Measurements from ENCODE around the gene PDE4B. TPM values are rescaled to one million over a fixed set of nuclear protein-coding genes. Genes with fewer than 3 reads are reported as not detected.

The PDE4B gene
- total and polyA plus RNA-seq, 11 donors: 1.4 to 71.9 (median 16.2) TPM

- no peaks in the 10 kb centered on the region for H3K36me3 ChIP-seq
- DNase-seq (no peak), ATAC-seq (no peak)
- peak overlapping the region in 1 of 12 donors; percentile 8 for H3K27ac ChIP-seq
- WGBS, 4 donors: 73 to 89% (median 77%) methylated on average over 1 of the region's 1 CpG
- H3K27me3 ChIP-seq: no peaks in the 10 kb centered on the region
- no peaks in the 10 kb centered on the region for H3K9me3 ChIP-seq
- intact Hi-C loops (cut with DNase I): no loop called here
- H3K4me1 ChIP-seq: peaks cover 0 to 31% (median 0%) of the 10 kb centered on the region in 12 donors
- H3K4me3 ChIP-seq: no peak overlapping the region
- TF ChIP-seq CTCF (IDR thresholded peaks at IDR 0.05) (no peak), POLR2A (IDR thresholded peaks at IDR 0.05) (no peak)
Observed at GRCh38 chr1:66290761-66291530, 498.3 kb downstream of the PDE4B start.

GRCh38 chr1:66291531-66291864 is 498.8 kb downstream of the PDE4B start:
- ATAC-seq (no peak), DNase-seq (no peak)
- Histone ChIP-seq H3K4me1 (peaks cover 0 to 32% (median 0%) of the 10 kb centered on the region in 12 donors), H3K9me3 (no peaks in the 10 kb centered on the region), H3K4me3 (no peak overlapping the region), H3K27ac (peak overlapping the region in 1 of 12 donors; percentile 8), H3K36me3 (no peaks in the 10 kb centered on the region), H3K27me3 (no peaks in the 10 kb centered on the region)
- 75 to 85% (median 77%) methylated on average over 1 of the region's 1 CpG for WGBS, 4 donors
- intact Hi-C loops (cut with DNase I): no loop called here
- TF ChIP-seq CTCF (IDR thresholded peaks at IDR 0.05) (no peak), POLR2A (IDR thresholded peaks at IDR 0.05) (no peak)

GRCh38 chr1:66292305-66292704 is 499.6 kb downstream of the PDE4B start:
- intact Hi-C loops (cut with DNase I): no loop called here
- no peak for ATAC-seq

GRCh38 chr1:66292944-66293343 is 500.2 kb downstream of the PDE4B start:
- intact Hi-C loops (cut with DNase I): no loop called here
- TF ChIP-seq CTCF (IDR thresholded peaks at IDR 0.05) (no peak), POLR2A (IDR thresholded peaks at IDR 0.05) (no peak)
- WGBS, 4 donors: 79 to 91% (median 88%) methylated on average over 3 of the region's 3 CpGs
- H3K4me3 ChIP-seq: no peak overlapping the region
- H3K9me3 ChIP-seq: no peaks in the 10 kb centered on the region
- no peaks in the 10 kb centered on the region for H3K36me3 ChIP-seq
- DNase-seq (no peak), ATAC-seq (peak in 1 of 4 donors; percentile 12)
- no peak overlapping the region for H3K27ac ChIP-seq
- peaks cover 0 to 37% (median 0%) of the 10 kb centered on the region in 12 donors for H3K4me1 ChIP-seq
- H3K27me3 ChIP-seq: no peaks in the 10 kb centered on the region

More at GRCh38 chr1:66292305-66292704, 499.6 kb downstream of the PDE4B start:
- no peak for DNase-seq
- TF ChIP-seq CTCF (IDR thresholded peaks at IDR 0.05) (no peak), POLR2A (IDR thresholded peaks at IDR 0.05) (no peak)
- no peaks in the 10 kb centered on the region for H3K36me3 ChIP-seq
- H3K27ac ChIP-seq: no peak overlapping the region
- H3K27me3 ChIP-seq: no peaks in the 10 kb centered on the region
- peaks cover 0 to 37% (median 0%) of the 10 kb centered on the region in 12 donors for H3K4me1 ChIP-seq
- no peaks in the 10 kb centered on the region for H3K9me3 ChIP-seq
- no peak overlapping the region for H3K4me3 ChIP-seq
- 96 to 99% (median 98%) methylated on average over 2 of the region's 2 CpGs for WGBS, 4 donors

Data from heart left ventricle (tissue), 16 donors.